Left lung (tissue), 10 donors: ENCODE results near the gene UPB1. TPM values are rescaled to one million over a fixed set of nuclear protein-coding genes. Genes with fewer than 3 reads are reported as not detected.
"Not testable (repeated sequence)": the region's sequence is repeated elsewhere in the genome, so short reads cannot be mapped to it uniquely, and the experiment has no call there.

ENCODE experiments used
- ATAC-seq: fragments of 200-7000 bp; cut with Tn5 transposase; one replicate; pipeline ENCODE4 v1.9.1; 2020; ENCODE audit warnings: moderate library complexity
- DNase-seq, 4 donors: peaks; one replicate each; pipeline ENCODE4 v3.0.0-alpha.2; 2013 to 2020
- H3K27ac ChIP-seq, 2 donors: fragments of 200-600 bp; sonication (generic) in 1 of 2; one replicate each; pipeline versions ENCODE4 v1.5.0 to v1.8.0; 2020 to 2021
- H3K27me3 ChIP-seq, 2 donors: fragments of 200-600 bp; sonication (generic) in 1 of 2; one replicate each; pipeline versions ENCODE4 v1.5.0 to v1.8.0; 2020 to 2021
- H3K36me3 ChIP-seq, 2 donors: fragments of 200-600 bp; sonication (generic) in 1 of 2; one replicate each; pipeline versions ENCODE4 v1.5.0 to v1.8.0; 2020 to 2021
- H3K4me1 ChIP-seq, 2 donors: fragments of 200-600 bp; one replicate each; pipeline ENCODE4 v1.8.0; 2021
- H3K4me3 ChIP-seq, 2 donors: fragments of 200-600 bp; sonication (generic) in 1 of 2; one replicate each; pipeline versions ENCODE4 v1.5.0 to v1.8.0; 2020 to 2021; ENCODE audit warnings: mild to moderate bottlenecking in 1 of 2
- H3K9me3 ChIP-seq, 2 donors: fragments of 200-600 bp; sonication (generic) in 1 of 2; one replicate each; pipeline versions ENCODE4 v1.5.0 to v1.8.0; 2020 to 2021
- intact Hi-C, 2 donors: fragments of 100-400 bp; cut with DNase I; formaldehyde crosslinking; loops; one replicate each; pipeline versions ENCODE4 v1.11.2 to v1.14.2; 2022
- polyA plus RNA-seq, 6 donors: library from polyadenylated mRNA; unstranded; fragments of 120-200 nt; gene quantifications; one replicate each; pipeline ENCODE4 v1.2.1, GENCODE V29; 2013; ENCODE audit not compliant: insufficient read length in 6 of 6
- total RNA-seq, 2 donors: library from RNA; stranded (reverse); fragmentation: NEBNext Ultra II Directional; extraction: Animal tissue kit (Norgen Biotek cat#: 25700); gene quantifications; one replicate each; pipeline ENCODE4 v1.2.1, GENCODE V29; 2021
- TF ChIP-seq, protein P1 (sequence below), 2 donors: fragments of 200-600 bp; sonication (generic) in 1 of 2; IDR thresholded peaks; one replicate each; pipeline versions ENCODE4 v1.5.0 to v1.8.0; 2021; ENCODE audit warnings: antibody characterized with exemption in 2 of 2
- donor health status: DM: no; HTN: yes; CAD: no.
- donor health status: DM: no; HTN: no; CAD: no.

The UPB1 gene
- total and polyA plus RNA-seq, 8 donors, result 0.50 to 2.3 (median 1.8) TPM

DNA sequence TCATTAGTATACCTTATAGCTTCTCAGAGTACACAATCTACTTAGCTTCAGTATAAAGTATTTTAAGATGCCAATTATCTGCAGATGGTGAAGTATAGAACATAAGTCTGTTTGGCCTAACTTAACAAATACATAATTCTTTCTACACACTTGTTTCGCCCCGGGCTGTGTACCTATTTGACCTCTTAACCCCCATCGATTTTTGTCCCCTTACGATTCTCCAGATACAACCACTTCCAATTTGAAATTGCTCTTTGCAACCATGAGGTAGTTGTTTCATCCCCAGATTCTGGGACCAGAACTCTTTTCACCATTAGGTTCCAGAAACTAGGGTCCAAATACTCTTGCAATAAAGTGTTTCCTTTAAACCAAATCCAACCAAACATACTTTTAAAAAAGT lies 10.0 kb upstream of the UPB1 start:
- no peak for DNase-seq
- TF ChIP-seq, protein P1, sequence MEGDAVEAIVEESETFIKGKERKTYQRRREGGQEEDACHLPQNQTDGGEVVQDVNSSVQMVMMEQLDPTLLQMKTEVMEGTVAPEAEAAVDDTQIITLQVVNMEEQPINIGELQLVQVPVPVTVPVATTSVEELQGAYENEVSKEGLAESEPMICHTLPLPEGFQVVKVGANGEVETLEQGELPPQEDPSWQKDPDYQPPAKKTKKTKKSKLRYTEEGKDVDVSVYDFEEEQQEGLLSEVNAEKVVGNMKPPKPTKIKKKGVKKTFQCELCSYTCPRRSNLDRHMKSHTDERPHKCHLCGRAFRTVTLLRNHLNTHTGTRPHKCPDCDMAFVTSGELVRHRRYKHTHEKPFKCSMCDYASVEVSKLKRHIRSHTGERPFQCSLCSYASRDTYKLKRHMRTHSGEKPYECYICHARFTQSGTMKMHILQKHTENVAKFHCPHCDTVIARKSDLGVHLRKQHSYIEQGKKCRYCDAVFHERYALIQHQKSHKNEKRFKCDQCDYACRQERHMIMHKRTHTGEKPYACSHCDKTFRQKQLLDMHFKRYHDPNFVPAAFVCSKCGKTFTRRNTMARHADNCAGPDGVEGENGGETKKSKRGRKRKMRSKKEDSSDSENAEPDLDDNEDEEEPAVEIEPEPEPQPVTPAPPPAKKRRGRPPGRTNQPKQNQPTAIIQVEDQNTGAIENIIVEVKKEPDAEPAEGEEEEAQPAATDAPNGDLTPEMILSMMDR (IDR thresholded peaks at IDR 0.05), result no peak
- Histone ChIP-seq H3K27ac (no peak overlapping the region), H3K27me3 (no peaks in the 10 kb centered on the region), H3K4me3 (no peak overlapping the region), H3K4me1 (peaks cover 9 to 47% of the 10 kb centered on the region in 2 donors), H3K36me3 (no peaks in the 10 kb centered on the region), H3K9me3 (no peaks in the 10 kb centered on the region)
- intact Hi-C loops, result no loop called here
- no peak for ATAC-seq

DNA sequence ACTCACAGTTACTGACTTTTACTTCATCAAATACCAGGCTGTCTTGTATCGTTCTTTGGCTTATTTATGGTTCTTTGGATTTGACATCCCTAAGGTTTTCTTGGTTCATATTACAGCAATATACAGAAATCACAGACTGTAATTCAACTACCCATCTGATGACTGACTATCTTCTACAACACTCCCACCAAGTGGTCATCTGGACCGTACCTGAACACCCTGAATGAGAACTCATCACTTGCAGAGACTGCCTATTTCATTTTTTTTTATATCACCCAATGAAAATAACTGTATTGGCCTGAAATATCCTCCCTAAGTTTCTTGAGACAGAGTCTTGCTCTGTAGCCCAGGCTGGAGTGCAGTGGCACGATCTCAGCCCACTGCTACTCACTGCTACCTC lies 9.5 kb upstream of the UPB1 start:
- DNase-seq, result no peak
- peaks cover 9 to 46% of the 10 kb centered on the region in 2 donors for H3K4me1 ChIP-seq
- no peak overlapping the region for H3K27ac ChIP-seq
- H3K36me3 ChIP-seq, result no peaks in the 10 kb centered on the region
- TF ChIP-seq, protein P1 (IDR thresholded peaks at IDR 0.05), result no peak
- intact Hi-C loops, result no loop called here
- no peak for ATAC-seq
- H3K4me3 ChIP-seq, result no peak overlapping the region
- no peaks in the 10 kb centered on the region for H3K27me3 ChIP-seq
- no peaks in the 10 kb centered on the region for H3K9me3 ChIP-seq

DNA sequence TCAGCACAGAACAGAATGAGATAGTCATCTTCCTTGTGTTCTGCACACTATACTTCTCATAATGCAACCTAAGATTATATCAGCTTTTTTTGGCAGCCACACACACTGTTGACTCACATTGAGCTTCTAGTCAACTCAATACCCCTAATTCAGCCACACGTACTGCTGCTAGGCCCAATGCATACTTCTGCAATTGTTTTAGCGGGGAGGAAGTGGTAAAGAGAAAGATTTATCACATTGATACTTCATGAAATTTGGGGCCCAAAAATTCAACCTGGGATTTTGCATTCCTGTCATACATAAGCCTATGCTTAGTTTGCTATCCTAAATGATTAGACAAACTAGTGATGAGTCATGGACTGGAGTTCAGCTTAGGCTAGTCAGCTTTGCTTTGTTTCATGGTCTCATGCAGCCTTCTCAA lies 8.6 kb upstream of the UPB1 start:
- no peak overlapping the region for H3K4me3 ChIP-seq

DNA sequence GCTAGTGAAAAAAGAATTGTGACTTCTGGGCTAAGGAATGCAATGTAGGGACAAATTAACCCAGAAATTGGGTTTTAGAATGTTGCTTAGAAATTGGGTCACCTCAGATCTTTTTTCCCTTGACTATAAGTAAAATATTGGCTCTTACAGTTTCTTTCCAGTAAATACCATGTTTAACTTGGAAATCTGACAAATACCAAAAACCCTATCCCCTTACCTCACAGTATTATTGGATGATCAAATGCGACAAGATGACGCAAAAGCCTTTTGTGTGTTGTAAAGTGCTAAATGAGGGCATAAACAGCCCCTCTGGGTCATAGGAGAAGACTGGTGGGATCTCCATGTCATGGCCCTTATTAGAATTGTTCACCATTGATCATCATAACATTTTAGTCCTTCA lies 6.1 kb upstream of the UPB1 start:
- Histone ChIP-seq H3K4me1 (peaks cover 0 to 15% of the 10 kb centered on the region in 2 donors), H3K4me3 (no peak overlapping the region), H3K36me3 (no peaks in the 10 kb centered on the region), H3K9me3 (no peaks in the 10 kb centered on the region), H3K27ac (no peak overlapping the region), H3K27me3 (peaks cover 2 to 10% of the 10 kb centered on the region in 2 donors)
- intact Hi-C loops, result no loop called here
- no peak for DNase-seq
- ATAC-seq, result no peak
- TF ChIP-seq, protein P1 (IDR thresholded peaks at IDR 0.05), result no peak

More for the DNA sequence above, 8.6 kb upstream of the UPB1 start:
- DNase-seq, result no peak
- intact Hi-C loops, result no loop called here
- ATAC-seq, result no peak
- Histone ChIP-seq H3K27ac (no peak overlapping the region), H3K36me3 (no peaks in the 10 kb centered on the region), H3K4me1 (peaks cover 9 to 39% of the 10 kb centered on the region in 2 donors), H3K27me3 (no peaks in the 10 kb centered on the region), H3K9me3 (no peaks in the 10 kb centered on the region)
- TF ChIP-seq, protein P1 (IDR thresholded peaks at IDR 0.05), result no peak

DNA sequence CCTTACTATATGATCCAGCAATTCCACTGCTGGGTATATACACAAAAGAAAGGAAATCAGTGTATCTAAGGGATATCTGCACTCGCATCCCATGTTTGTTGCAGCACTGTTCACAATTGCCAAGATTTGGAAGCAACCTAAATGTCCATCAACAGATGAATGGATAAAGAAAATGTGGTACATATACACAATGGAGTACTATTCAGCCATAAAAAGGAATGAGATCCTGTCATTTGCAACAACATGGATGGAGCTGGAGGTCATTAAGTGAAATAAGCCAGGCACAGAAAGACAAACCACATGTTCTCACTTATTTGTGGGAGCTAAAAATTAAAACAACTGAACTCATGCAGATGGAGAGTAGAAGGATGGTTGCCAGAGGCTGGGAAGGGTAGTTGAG lies 5.7 kb upstream of the UPB1 start:
- intact Hi-C loops, result not testable (repeated sequence)

DNA sequence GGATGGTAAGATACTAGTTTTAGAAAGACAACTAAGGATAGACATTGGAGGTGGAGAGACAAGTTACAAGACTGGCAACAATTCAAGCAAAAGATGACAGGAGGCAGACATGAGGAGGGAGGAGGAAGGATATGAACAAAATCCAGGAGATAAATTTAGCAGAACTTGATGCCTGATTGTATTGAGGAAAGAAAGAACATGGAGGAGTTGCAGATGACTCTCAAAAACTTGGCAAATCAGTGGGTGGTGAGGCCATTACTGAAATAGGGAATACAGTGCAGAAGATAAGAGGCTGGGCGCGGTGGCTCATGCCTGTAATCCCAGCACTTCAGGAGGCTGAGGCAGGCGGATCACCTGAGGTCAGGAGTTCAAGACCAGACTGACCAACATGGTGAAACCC lies 2.7 kb upstream of the UPB1 start:
- no peak for ATAC-seq
- intact Hi-C loops, result no loop called here

More for the DNA sequence above, 5.7 kb upstream of the UPB1 start:
- not testable (repeated sequence) for H3K4me3 ChIP-seq, ATAC-seq, H3K9me3 ChIP-seq, DNase-seq, H3K36me3 ChIP-seq, H3K27ac ChIP-seq
- H3K4me1 ChIP-seq, result peaks cover 0 to 13% of the 10 kb centered on the region in 2 donors
- peaks cover 6 to 14% of the 10 kb centered on the region in 2 donors for H3K27me3 ChIP-seq

More for the DNA sequence above, 2.7 kb upstream of the UPB1 start:
- no peak for DNase-seq
- Histone ChIP-seq H3K4me1 (peaks cover 0 to 14% of the 10 kb centered on the region in 2 donors), H3K27me3 (peaks cover 15 to 25% of the 10 kb centered on the region in 2 donors), H3K27ac (no peak overlapping the region), H3K9me3 (no peaks in the 10 kb centered on the region), H3K4me3 (no peak overlapping the region), H3K36me3 (no peaks in the 10 kb centered on the region)
- TF ChIP-seq, protein P1 (IDR thresholded peaks at IDR 0.05), result no peak
